ENCODE data around the gene CASP10.

DNA sequence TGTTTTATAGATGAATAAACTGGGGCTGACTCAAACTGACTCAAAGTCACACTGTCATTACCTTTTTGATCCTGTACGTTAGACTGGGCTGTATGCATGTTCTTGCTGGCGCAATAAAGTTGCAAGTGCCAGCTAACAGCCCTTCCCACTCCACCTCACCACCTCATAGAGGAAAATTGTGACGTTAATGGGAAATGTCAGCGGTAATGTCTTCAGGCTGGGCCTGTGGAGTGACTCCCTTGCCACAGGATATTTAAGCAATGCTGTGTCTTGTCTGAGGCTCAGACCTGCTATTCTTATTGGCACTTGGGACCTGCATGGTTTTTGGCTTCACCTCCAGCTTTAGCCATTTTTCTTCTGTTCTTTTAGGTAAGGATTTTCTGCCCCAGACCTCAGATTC, 25.2 kb upstream of the CASP10 start:
- TF ChIP-seq EZH2 (IDR thresholded peaks at IDR 0.05; ENCODE audit: insufficient read depth, poor library complexity, severe bottlenecking) = no peak
- no peak for TF ChIP-seq EZH2phosphoT487 (IDR thresholded peaks at IDR 0.05; ENCODE audit: insufficient read depth, low read depth)

All from GM23248 (cell line).